Panc1 (cell line): ENCODE data around the gene CFAP58.

ENCODE experiments used
- CTCF ChIP-seq: fragments of 450-650 bp; IDR thresholded peaks from 2 replicates; pipeline ENCODE4 v1.5.1; 2017; ENCODE audit warnings: mild to moderate bottlenecking
- POLR2AphosphoS5 ChIP-seq: IDR thresholded peaks from 2 replicates; pipeline ENCODE4 v1.6.1; 2012; ENCODE audit warnings: mild to moderate bottlenecking, low read depth, low read length, moderate library complexity
- TF ChIP-seq, protein P1 (sequence below), 2 experiments: IDR thresholded peaks; 2 replicates each; pipeline ENCODE4 v1.6.1; 2011 to 2012; ENCODE audit warnings: low read depth in 2 of 2, control low read depth in 1 of 2, low read length in 1 of 2, mild to moderate bottlenecking in 1 of 2, moderate library complexity in 1 of 2; ENCODE audit not compliant: insufficient read depth in 1 of 2

- TF ChIP-seq, protein P1, sequence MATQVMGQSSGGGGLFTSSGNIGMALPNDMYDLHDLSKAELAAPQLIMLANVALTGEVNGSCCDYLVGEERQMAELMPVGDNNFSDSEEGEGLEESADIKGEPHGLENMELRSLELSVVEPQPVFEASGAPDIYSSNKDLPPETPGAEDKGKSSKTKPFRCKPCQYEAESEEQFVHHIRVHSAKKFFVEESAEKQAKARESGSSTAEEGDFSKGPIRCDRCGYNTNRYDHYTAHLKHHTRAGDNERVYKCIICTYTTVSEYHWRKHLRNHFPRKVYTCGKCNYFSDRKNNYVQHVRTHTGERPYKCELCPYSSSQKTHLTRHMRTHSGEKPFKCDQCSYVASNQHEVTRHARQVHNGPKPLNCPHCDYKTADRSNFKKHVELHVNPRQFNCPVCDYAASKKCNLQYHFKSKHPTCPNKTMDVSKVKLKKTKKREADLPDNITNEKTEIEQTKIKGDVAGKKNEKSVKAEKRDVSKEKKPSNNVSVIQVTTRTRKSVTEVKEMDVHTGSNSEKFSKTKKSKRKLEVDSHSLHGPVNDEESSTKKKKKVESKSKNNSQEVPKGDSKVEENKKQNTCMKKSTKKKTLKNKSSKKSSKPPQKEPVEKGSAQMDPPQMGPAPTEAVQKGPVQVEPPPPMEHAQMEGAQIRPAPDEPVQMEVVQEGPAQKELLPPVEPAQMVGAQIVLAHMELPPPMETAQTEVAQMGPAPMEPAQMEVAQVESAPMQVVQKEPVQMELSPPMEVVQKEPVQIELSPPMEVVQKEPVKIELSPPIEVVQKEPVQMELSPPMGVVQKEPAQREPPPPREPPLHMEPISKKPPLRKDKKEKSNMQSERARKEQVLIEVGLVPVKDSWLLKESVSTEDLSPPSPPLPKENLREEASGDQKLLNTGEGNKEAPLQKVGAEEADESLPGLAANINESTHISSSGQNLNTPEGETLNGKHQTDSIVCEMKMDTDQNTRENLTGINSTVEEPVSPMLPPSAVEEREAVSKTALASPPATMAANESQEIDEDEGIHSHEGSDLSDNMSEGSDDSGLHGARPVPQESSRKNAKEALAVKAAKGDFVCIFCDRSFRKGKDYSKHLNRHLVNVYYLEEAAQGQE (IDR thresholded peaks at IDR 0.05; ENCODE audit: insufficient read depth in 1 of 2, low read depth in 2 of 2, low read length in 1 of 2) = no peak
- TF ChIP-seq CTCF (no peak), POLR2AphosphoS5 (no peak)
These were observed 48.7 kb upstream of the CFAP58 start for GRCh38 chr10:104304927-104305326.
